ENCODE data around the gene ZNF436. TPM values are rescaled to one million over a fixed set of nuclear protein-coding genes. Genes with fewer than 3 reads are reported as not detected.

Gene ZNF436
- total RNA-seq, 1 donor from 2014 or later, result 14.1 TPM

DNA sequence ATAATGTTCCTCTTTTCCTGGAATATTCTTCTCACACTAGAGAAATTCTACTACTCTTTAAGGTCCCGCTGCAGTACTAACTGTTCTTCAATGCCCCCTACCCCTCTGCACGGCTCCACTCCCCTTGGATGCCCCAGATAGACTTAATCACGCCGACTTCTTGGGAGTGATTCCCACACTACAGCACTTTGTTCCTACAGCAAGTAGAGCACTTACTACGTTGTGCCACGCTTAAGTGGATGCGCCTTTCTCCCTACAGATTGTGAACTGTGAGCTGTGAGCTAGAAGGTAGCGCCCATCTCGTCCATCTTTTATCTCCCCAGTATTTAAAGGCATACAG is 2.2 kb downstream of the ZNF436 start:
- DNase-seq (ENCODE audit: low read depth in 2 of 2), result no peak

DNA sequence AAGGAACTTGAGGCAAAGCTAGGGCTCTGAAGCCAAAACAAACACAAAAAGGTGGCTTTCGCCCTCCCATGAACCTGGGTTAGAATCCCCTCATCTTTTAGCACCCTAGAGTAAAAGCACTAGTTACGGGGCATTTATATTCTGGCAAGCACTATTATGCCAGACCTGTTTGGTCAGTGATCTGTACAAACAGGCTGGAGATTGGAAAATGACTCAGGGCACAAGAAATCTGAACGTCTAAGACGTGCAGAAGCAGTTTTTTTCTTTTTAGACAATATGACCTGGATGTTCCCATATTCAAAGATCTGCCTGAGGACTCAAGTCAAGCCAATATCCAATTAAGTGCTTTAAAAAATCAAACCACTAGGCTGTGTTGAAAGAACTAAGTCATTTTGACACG is 3.0 kb downstream of the ZNF436 start:
- no peak for DNase-seq (ENCODE audit: low read depth in 2 of 2)

- DNase-seq (ENCODE audit: low read depth in 2 of 2), result no peak
These were observed 3.5 kb downstream of the ZNF436 start for GRCh38 chr1:23366146-23366545.

GRCh38 chr1:23362218-23362713 is 7.4 kb downstream of the ZNF436 start:
- no peak for DNase-seq (ENCODE audit: low read depth in 2 of 2)

DNA sequence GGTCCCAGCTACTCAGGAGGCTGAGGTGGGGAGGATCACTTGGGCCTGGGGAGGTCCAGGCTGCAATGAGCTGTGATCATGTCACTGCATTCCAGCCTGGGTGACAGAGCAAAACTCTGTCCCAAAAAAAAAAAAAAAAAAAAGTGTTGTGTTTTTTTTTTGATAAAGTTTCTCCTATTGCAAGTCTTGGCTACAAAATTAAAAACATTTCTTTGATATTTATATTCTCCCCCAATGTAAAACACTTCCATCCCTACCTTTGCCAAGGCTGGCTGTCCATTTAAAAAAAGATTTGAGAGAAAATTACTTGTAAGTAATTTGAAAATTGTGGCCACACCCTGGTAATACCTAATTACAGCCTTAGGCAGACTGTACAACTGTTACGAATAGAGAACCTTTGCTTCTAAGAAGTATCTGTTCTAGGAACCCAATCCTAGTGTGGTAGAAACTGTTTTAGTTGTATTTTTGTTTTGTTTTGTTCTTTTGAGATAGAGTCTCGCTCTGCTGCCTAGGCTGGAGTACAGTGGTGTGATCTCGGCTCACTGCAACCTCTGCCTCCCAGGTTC is 11.2 kb downstream of the ZNF436 start:
- no peak for DNase-seq (ENCODE audit: low read depth in 2 of 2)

GRCh38 chr1:23357138-23357908 is 12.3 kb downstream of the ZNF436 start:
- no peak for DNase-seq (ENCODE audit: low read depth in 2 of 2)

- DNase-seq (ENCODE audit: low read depth in 2 of 2), result no peak
These were observed 13.0 kb downstream of the ZNF436 start for GRCh38 chr1:23356471-23357137.

- no peak for DNase-seq (ENCODE audit: low read depth in 2 of 2)
These were observed 15.4 kb downstream of the ZNF436 start for GRCh38 chr1:23354245-23354644.

- no peak for DNase-seq (ENCODE audit: low read depth in 2 of 2)
These were observed 17.4 kb downstream of the ZNF436 start for GRCh38 chr1:23352096-23352695.

GRCh38 chr1:23345920-23346319 is 23.7 kb downstream of the ZNF436 start:
- no peak for DNase-seq (ENCODE audit: low read depth in 2 of 2)

DNA sequence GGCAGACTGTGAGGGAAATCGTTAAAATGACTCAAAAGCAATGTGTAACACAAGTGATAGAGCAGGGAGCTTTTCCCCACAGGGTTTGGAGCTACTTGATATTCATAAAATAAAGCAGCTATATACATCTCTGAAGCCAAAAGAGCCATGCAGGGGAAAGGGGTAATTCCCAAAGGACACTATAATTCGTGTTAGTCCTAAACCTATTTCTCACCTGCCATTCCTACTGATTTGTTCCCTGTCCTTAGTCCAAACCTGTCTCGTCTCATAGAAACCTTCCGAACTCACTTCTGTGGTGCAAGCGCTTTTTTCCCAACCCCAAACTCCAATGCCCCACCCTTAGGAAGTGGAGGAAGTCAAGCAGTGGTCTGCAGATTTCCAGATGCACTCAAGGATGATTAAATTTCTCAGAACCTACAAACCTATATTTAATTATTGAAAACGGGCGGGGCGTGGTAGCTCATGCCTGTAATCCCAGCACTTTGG is 24.6 kb downstream of the ZNF436 start:
- DNase-seq (ENCODE audit: low read depth in 2 of 2), result no peak

DNA sequence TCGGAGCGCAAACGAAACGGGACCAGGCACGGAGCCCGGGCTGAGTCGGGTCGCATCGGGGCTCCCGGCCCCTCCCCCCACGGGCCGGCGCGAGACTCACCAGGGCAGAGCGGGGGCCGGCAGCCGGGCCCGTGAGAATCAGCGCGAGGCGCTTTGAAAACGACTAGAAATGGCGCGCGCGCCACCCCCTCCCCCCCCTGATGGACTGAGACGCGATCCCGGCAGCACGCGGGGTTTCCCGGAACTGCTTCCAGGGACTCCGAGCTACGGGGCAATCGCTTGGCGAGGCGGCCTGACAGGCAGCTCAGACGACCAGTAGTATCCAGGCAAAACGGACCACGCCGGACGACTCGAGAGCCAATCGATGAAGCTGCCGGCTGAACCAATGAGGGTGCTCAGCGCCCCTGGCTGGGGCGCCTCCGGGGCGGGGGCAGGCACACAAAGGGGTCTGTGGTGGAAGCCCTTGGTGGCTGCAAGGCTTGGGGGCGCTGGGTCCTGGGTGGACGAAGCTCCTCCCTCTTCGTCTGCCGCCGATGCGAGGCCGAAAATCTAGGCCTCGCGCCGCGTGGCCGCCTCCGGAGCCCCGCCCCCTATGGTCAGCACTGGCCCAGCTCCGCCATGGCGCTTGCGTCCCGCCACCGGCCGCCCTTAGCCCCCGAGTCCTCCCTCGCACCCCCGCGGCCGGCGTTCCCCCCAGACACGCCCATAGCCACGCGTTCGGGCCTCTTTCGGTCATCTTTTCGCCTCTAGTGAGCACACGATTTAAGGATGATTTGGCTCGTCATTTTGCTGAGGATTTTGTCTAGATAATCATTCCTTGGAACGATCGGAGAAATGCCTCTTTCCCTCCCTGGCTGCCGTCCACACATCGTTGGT is 25.3 kb downstream of the ZNF436 start, which contains the start of gene HNRNPR:
Gene HNRNPR (minus strand): TSS at position 174 of the 876 bp plus-strand sequence. CDS start 3,276 bp downstream, outside the sequence.
- DNase-seq (ENCODE audit: low read depth in 2 of 2), result peak; percentile 100

- peak; percentile 65 to 67 for DNase-seq (ENCODE audit: low read depth in 2 of 2)
These were observed 26.2 kb downstream of the ZNF436 start for GRCh38 chr1:23343221-23344110.

DNA sequence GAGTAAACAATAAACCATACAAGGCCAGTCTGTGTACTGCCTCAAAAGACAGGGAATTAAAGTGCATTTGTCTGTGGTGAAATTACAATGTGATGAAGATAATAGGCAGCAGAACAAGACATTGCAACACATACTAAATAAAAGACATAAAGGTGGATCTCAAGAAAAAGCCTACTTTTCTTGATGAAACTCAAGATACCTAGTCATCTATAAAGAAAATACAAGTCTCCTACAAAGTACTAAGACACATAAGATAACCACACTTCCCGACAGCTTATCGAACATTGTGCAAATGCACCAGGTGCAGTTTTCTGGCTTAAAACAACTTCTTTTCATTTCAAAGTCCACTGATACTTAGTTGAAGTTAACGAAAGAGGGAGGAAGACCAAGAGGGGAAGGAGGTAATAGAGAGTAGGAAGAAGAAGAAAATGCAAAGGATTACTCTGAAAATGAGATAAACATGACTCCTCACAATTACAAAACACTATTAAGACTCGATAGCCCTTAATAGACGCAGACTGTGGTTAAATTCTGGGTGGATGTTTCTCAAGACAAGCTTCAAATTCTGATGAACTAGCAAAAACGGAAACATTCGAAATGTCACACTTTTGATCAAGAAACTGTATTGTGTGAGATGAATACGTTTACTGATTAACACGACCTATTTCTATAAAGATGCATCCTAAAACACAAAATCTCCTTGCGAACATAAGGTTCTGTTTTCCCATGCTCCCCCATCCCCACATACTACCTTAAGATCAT is 27.5 kb downstream of the ZNF436 start:
- DNase-seq (ENCODE audit: low read depth in 2 of 2), result no peak

- no peak for DNase-seq (ENCODE audit: low read depth in 2 of 2)
These were observed 30.0 kb downstream of the ZNF436 start for GRCh38 chr1:23339632-23340031.

DNA sequence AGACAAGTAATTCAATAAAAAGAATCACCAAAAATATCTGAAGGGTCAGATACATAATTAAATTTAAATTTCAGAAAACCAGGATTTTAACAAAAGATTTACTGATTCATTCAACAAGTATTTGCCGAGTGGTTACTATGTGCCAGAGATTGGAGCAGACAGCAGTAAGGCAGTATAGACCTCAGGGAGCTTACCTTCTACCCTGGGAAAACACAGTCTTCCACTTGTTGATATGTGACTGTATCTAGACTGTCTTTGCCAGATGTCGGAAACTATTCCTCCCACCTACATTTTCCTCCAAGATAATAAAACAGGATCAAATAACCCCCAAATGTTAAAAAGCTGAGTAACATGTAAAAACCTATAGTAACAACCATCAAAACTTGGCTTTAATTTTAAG is 31.8 kb downstream of the ZNF436 start:
- no peak for DNase-seq (ENCODE audit: low read depth in 2 of 2)

DNA sequence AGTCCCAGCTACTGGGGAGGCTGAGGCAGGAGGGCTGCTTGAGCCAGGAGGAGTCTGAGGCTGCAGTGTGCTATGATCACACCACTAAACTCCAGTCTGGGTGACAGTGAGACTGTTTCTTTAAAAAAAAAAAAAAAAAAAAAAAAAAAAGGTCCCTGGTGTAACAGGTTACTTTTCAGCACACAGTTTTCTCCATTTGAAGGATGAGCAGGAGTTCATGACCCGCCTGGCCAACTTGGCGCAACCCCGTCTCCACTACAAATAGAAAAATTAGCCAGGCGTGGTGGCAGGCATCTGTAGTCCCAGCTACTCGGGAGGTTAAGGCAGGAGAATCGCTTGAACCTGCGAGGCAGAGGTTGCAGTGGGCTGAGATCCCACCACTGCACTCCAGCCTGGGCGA is 37.9 kb downstream of the ZNF436 start:
- DNase-seq (ENCODE audit: low read depth in 2 of 2), result no peak

DNA sequence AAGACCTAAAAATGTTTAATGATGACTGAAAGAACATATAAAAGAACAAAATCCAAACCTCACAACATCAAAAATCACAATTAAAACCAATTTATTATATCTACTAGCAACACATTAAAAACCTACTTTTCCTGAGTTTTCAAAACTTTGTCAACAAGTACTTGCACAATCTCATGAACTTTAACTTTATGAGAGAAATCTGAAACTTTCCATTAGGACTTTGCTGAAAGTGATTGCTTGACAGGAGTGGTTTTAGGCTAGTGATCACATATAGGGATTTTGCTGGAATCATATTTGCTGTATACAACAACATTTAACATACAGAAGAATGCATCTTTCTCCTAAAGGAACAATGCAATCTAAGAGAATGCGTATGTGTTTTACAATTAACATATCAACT is 38.8 kb downstream of the ZNF436 start:
- DNase-seq (ENCODE audit: low read depth in 2 of 2), result no peak

DNA sequence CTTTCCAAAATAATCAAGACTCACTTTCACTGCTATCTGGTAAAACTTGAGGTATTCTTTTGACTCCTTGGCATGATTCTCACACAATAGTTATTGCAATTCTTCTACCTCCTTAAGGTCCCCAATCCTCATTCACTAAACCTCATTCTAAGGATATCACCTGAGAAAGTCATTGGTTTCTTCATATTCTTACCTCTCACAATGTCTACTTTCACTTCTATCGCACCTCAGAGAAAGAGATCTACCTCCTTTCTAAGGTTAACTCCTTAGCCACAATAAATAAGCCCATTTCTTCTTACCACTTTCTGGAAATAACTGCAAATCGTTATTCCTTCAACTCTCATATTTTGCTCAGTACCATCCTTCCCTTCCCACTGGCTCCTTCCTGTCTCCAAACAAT is 44.2 kb downstream of the ZNF436 start:
- no peak for DNase-seq (ENCODE audit: low read depth in 2 of 2)

All from lung microvascular endothelial cell (primary cell).